Mesothelial cell of epicardium (in vitro differentiated cells): ENCODE data around the gene EIF2B1. TPM values are rescaled to one million over a fixed set of nuclear protein-coding genes. Genes with fewer than 3 reads are reported as not detected.
A peak's percentile ranks its signal among the peaks of the same experiment; 100 is the strongest.

Source experiments
- DNase-seq, 2 experiments: peaks; one replicate each; pipeline ENCODE4 v3.0.0; 2021; ENCODE audit warnings: low spot score in 2 of 2; ENCODE audit not compliant: unreplicated experiment in 2 of 2
- H3K27ac Mint-ChIP-seq: 2 replicates; pipeline ENCODE4 v1.8.0; 2021; ENCODE audit warnings: mixed read lengths
- H3K27me3 Mint-ChIP-seq: 2 replicates; pipeline ENCODE4 v1.8.0; 2021; ENCODE audit warnings: low read depth, mixed read lengths
- H3K36me3 Mint-ChIP-seq: 2 replicates; pipeline ENCODE4 v1.8.0; 2021; ENCODE audit warnings: mixed read lengths
- H3K4me1 Mint-ChIP-seq: 2 replicates; pipeline ENCODE4 v1.8.0; 2021; ENCODE audit warnings: mixed read lengths
- H3K4me3 Mint-ChIP-seq: 2 replicates; pipeline ENCODE4 v1.8.0; 2021; ENCODE audit warnings: mild to moderate bottlenecking, moderate library complexity, mixed read lengths
- H3K9me3 Mint-ChIP-seq: 2 replicates; pipeline ENCODE4 v1.8.0; 2021; ENCODE audit warnings: mixed read lengths
- CTCF ChIP-seq: fragments of 200-600 bp; sonication (generic); IDR thresholded peaks from one replicate; pipeline ENCODE4 v1.5.0; 2021; ENCODE audit warnings: antibody characterized with exemption; ENCODE audit not compliant: unreplicated experiment
- total RNA-seq: library from RNA; stranded (reverse); gene quantifications from 3 replicates; pipeline ENCODE4 v1.2.1, GENCODE V29; 2021

Gene EIF2B1
- total RNA-seq, 1 donor from 2014 or later: 51.4 TPM

GRCh38 chr12:123602651-123603195 lies 30.8 kb downstream of the EIF2B1 start:
- DNase-seq: no peak
- peaks cover 15% of the 10 kb centered on the region for H3K4me1 Mint-ChIP-seq
- peak overlapping the region; percentile 97 for H3K4me3 Mint-ChIP-seq
- peak overlapping the region; percentile 92 for H3K27ac Mint-ChIP-seq
- H3K27me3 Mint-ChIP-seq: no peaks in the 10 kb centered on the region
- H3K36me3 Mint-ChIP-seq: peaks cover 10% of the 10 kb centered on the region
- H3K9me3 Mint-ChIP-seq: no peaks in the 10 kb centered on the region
- TF ChIP-seq CTCF: no peak

GRCh38 chr12:123601602-123602489 lies 31.6 kb downstream of the EIF2B1 start, which contains the start of gene DDX55:
Gene DDX55, plus strand, starts transcription at chr12:123602099. Its CDS starts 50 bp downstream, at chr12:123602149.
- peak within 1 kb of the TSS; percentile 97 for H3K27ac Mint-ChIP-seq
- no peak for TF ChIP-seq CTCF

DNA sequence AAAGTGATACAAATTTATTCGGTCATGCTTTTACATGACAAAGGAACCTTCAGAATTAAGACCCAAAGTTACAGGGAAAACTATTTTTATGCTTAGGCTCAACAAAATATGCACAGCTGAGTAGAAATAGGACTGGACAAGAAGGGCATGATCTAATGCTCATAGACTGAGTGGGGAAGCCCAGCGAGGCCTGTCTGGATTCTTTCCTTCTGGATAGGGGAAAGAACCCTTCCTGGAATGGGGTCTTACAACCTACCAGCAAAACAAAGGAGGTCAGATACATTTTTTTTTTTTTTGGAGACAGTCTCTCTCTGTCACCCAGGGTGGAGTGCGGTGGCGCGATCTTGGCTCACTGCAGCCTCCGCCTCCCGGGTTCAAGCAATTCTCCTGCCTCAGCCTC lies 33.8 kb downstream of the EIF2B1 start:
- H3K4me1 Mint-ChIP-seq: peaks cover 15% of the 10 kb centered on the region
- peak overlapping the region; percentile 85 for H3K27ac Mint-ChIP-seq
- H3K4me3 Mint-ChIP-seq: peak overlapping the region; percentile 55
- H3K36me3 Mint-ChIP-seq: peaks cover 18% of the 10 kb centered on the region
- H3K27me3 Mint-ChIP-seq: no peaks in the 10 kb centered on the region
- TF ChIP-seq CTCF: no peak
- no peaks in the 10 kb centered on the region for H3K9me3 Mint-ChIP-seq
- DNase-seq: no peak

More at GRCh38 chr12:123601602-123602489, 31.6 kb downstream of the EIF2B1 start, which contains the start of gene DDX55:
- Mint-ChIP-seq H3K4me1 (peaks cover 15% of the 10 kb centered on the region), H3K9me3 (no peaks in the 10 kb centered on the region), H3K36me3 (peaks cover 9% of the 10 kb centered on the region), H3K27me3 (no peaks in the 10 kb centered on the region), H3K4me3 (peak within 1 kb of the TSS; percentile 97)
- peak; percentile 74 to 87 for DNase-seq

DNA sequence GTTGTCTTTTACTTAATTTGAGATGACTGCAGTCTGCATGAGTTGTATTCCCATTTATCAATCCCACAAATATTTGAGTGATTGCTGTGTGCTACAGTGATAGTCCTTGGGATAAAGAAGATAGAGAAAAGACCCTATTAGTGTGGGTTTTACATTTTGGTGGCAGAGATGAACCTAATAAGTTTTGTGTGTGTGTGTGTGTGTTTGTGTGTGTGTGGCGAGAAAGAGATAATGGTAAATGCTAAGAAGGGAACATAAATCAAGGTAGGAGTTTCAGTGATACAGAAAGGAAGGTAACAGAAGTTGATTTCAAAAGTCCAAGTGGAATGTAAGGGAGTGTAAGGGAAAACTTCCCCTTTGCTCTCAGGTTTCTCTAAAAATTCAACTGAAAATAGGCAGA lies 34.2 kb downstream of the EIF2B1 start:
- peaks cover 15% of the 10 kb centered on the region for H3K4me1 Mint-ChIP-seq
- no peaks in the 10 kb centered on the region for H3K27me3 Mint-ChIP-seq
- no peak for DNase-seq
- peak overlapping the region; percentile 55 for H3K4me3 Mint-ChIP-seq
- H3K36me3 Mint-ChIP-seq: peaks cover 18% of the 10 kb centered on the region
- TF ChIP-seq CTCF: no peak
- no peaks in the 10 kb centered on the region for H3K9me3 Mint-ChIP-seq
- H3K27ac Mint-ChIP-seq: peak overlapping the region; percentile 85

DNA sequence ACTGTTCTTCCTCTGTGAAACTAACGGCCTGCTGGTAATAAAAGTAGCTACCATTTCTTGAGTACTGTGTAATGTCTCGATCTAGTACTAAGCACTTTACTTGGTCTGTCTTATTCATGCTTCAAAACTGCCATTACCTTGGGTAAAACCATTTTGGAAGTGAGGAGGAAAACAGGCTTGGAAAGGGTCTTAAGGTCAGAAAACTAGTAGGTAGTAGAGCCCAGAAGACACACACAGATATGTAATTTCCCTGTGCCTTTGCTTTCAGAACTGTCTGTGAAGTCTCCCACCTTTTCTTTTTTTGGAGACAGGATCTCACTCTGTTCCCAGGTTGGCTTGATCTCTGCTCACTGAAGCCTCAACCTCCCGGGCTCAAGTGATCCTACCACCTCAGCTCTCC lies 35.0 kb downstream of the EIF2B1 start:
- H3K9me3 Mint-ChIP-seq: no peaks in the 10 kb centered on the region
- peaks cover 18% of the 10 kb centered on the region for H3K36me3 Mint-ChIP-seq
- no peak overlapping the region for H3K4me3 Mint-ChIP-seq
- H3K27me3 Mint-ChIP-seq: no peaks in the 10 kb centered on the region
- no peak for DNase-seq
- TF ChIP-seq CTCF: no peak
- H3K4me1 Mint-ChIP-seq: peaks cover 15% of the 10 kb centered on the region
- no peak overlapping the region for H3K27ac Mint-ChIP-seq
